ENCODE data around the gene SLC39A13.

DNA sequence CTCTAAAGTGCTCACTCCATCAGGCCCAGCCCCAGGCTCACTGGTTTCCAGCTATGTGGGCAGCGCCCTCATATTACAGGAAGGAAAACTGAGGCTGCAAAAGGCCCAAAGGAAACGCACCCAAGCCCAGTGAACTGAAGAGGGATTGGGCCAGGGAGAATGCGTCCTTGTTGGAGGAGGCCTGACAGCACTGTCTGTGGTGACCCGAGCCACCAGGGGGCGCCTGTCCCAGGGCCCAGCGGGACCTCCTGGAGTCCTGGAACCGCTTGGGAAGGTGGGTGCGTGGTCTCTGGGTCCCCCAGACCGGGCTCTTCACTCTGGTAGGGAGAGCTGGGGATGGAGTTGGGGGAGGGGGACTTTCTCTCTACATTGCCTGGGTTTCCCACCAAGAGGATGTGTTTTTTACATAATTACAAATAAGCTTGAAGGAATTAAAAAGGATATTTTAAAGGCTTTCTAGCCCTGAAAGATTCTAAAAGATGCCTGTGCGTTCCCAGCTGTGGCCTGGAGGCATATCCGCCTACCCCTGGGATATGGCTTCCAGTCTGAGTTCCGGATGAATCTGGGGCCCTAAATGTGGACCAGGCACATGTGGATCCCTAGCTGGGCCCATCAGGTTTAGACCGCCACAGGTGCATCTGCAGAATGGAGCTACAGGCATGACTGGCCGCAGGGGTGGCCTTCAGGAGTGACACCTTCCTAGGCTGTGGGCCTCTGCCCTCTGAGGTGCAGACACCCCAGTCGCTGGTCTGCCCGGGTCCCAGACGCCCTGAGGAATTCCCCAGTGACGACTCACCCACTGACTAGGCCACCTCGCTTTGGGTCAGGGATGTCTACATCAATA, 34.3 kb upstream of the SLC39A13 start:
- TF ChIP-seq, protein P1, sequence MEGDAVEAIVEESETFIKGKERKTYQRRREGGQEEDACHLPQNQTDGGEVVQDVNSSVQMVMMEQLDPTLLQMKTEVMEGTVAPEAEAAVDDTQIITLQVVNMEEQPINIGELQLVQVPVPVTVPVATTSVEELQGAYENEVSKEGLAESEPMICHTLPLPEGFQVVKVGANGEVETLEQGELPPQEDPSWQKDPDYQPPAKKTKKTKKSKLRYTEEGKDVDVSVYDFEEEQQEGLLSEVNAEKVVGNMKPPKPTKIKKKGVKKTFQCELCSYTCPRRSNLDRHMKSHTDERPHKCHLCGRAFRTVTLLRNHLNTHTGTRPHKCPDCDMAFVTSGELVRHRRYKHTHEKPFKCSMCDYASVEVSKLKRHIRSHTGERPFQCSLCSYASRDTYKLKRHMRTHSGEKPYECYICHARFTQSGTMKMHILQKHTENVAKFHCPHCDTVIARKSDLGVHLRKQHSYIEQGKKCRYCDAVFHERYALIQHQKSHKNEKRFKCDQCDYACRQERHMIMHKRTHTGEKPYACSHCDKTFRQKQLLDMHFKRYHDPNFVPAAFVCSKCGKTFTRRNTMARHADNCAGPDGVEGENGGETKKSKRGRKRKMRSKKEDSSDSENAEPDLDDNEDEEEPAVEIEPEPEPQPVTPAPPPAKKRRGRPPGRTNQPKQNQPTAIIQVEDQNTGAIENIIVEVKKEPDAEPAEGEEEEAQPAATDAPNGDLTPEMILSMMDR (IDR thresholded peaks at IDR 0.05): peak; percentile 98
- TF ChIP-seq POLR2AphosphoS5 (IDR thresholded peaks at IDR 0.05; ENCODE audit: low read depth, low read length): no peak
